Psoas muscle (tissue), 8 donors: ENCODE results near the gene ERCC3. TPM values are rescaled to one million over a fixed set of nuclear protein-coding genes. Genes with fewer than 3 reads are reported as not detected.
"Not testable (repeated sequence)": the region's sequence is repeated elsewhere in the genome, so short reads cannot be mapped to it uniquely, and the experiment has no call there.

Experiments
- ATAC-seq, 4 donors: fragments of 200-7000 bp; cut with Tn5 transposase; one replicate each; pipeline ENCODE4 v1.9.1; 2020; ENCODE audit warnings: moderate library complexity in 3 of 4, mild to moderate bottlenecking in 2 of 4
- DNase-seq, 2 donors: peaks; one replicate each; pipeline ENCODE4 v3.0.0-alpha.2; 2020
- H3K27ac ChIP-seq: fragments of 200-600 bp; one replicate; pipeline ENCODE4 v1.8.0; 2022
- H3K27me3 ChIP-seq, 3 donors: fragments of 200-600 bp in 1 of 3; one replicate each; pipeline versions ENCODE4 v1.6.1 to v1.8.0; 2013 to 2022; ENCODE audit warnings: low read length in 2 of 3, mild to moderate bottlenecking in 2 of 3, moderate library complexity in 1 of 3; ENCODE audit not compliant: insufficient read depth in 3 of 3
- H3K36me3 ChIP-seq, 2 donors: fragments of 200-600 bp in 1 of 2; one replicate each; pipeline versions ENCODE4 v1.6.1 to v1.8.0; 2013 to 2022; ENCODE audit warnings: low read depth in 1 of 2, mild to moderate bottlenecking in 1 of 2, moderate library complexity in 1 of 2; ENCODE audit not compliant: insufficient read depth in 1 of 2
- H3K4me1 ChIP-seq: fragments of 200-600 bp; one replicate; pipeline ENCODE4 v1.8.0; 2022
- H3K4me3 ChIP-seq: fragments of 200-600 bp; one replicate; pipeline ENCODE4 v1.8.0; 2022; ENCODE audit warnings: mild to moderate bottlenecking
- H3K9me3 ChIP-seq: fragments of 200-600 bp; one replicate; pipeline ENCODE4 v1.8.0; 2022
- WGBS, 3 donors: extraction: QIAGEN DNeasy Blood & Tissue Kit; methylation state at CpG; one replicate each; pipeline versions ENCODE4 v1.1.6 to v1.1.7; 2013; 5-methylcytosine and 5-hydroxymethylcytosine counted together
- intact Hi-C, 2 donors: fragments of 100-400 bp; cut with DNase I; formaldehyde crosslinking; loops; one replicate each; pipeline versions ENCODE4 v1.11.0 to v1.14.2; 2022
- polyA plus RNA-seq, 3 donors: library from polyadenylated mRNA; stranded (reverse); fragments of 200-250 nt; gene quantifications; one replicate each; pipeline ENCODE4 v1.2.3, GENCODE V29; 2013
- total RNA-seq, 4 donors: library from RNA; stranded (reverse); fragmentation: NEBNext Ultra II Directional in 2 of 4; extraction: Animal tissue kit (Norgen Biotek cat#: 25700) in 2 of 4; gene quantifications; one replicate each; pipeline versions ENCODE4 v1.2.1 to v1.2.4, GENCODE V29; 2021 to 2023
- TF ChIP-seq, protein P1 (sequence below): fragments of 200-600 bp; IDR thresholded peaks from one replicate; pipeline ENCODE4 v1.8.0; 2022; ENCODE audit warnings: antibody characterized with exemption
- donor health status: healthy with polysubstance abuse.
- donor health status: DM: no; HTN: no; CAD: no; lungs with moderate emphysema.
- donor health status: Bipolar disorder and iron deficiency.
- donor health status: healthy.
- donor health status: DM: yes; HTN: yes; CAD: no.
- donor health status: DM: no; HTN: no; CAD: no.
- donor health status: DM: no; HTN: no; CAD: no.
- donor health status: DM: yes; HTN: yes; CAD: no.

ERCC3 gene
- total and polyA plus RNA-seq, 7 donors: 22.2 to 54.9 (median 28.2) TPM

DNA sequence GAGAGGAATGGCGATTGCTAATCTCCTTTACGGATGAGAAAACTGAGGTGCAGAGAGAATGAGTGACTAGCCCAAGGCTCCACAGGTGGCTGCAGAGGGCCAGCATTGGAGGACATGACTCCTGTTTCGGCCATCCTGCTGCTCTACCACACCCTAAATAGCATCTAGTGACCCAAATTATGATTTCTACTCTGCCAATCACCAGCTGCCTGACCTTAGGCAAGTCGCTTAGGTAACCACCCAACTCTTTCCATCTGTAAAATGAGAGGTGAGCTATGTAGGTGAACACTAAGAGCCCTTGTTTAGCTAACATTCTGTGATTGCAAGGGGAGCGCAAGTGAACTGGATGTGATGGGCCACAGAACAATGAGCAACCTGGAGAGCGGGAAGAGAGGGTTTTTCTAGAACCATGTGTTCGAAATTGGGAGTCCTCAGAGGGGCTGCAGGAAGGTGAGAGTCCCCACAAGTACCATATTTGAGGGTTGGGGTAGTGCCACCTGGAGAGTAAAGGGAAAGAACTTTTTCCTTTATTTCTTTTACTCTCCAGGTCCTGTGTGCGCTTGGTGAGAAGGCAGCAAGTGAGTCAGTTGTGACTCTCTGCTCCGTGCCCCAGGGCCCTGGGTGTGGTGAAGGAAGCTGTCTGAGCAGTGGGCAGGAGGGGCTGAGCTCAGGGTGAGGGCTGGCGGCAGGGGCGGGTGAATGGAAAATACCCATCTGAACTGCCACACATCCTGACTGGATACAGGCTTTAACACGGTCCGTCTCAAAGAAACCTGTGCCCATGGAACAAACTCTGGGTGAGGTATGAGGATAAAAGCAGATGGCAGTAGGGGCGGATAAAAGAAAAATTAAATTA, 76.2 kb downstream of the ERCC3 start:
- peaks cover 8% of the 10 kb centered on the region for H3K4me1 ChIP-seq
- H3K27ac ChIP-seq: no peak overlapping the region
- TF ChIP-seq, protein P1, sequence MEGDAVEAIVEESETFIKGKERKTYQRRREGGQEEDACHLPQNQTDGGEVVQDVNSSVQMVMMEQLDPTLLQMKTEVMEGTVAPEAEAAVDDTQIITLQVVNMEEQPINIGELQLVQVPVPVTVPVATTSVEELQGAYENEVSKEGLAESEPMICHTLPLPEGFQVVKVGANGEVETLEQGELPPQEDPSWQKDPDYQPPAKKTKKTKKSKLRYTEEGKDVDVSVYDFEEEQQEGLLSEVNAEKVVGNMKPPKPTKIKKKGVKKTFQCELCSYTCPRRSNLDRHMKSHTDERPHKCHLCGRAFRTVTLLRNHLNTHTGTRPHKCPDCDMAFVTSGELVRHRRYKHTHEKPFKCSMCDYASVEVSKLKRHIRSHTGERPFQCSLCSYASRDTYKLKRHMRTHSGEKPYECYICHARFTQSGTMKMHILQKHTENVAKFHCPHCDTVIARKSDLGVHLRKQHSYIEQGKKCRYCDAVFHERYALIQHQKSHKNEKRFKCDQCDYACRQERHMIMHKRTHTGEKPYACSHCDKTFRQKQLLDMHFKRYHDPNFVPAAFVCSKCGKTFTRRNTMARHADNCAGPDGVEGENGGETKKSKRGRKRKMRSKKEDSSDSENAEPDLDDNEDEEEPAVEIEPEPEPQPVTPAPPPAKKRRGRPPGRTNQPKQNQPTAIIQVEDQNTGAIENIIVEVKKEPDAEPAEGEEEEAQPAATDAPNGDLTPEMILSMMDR: no peak
- peaks cover 9% of the 10 kb centered on the region for H3K9me3 ChIP-seq
- DNase-seq: no peak
- H3K4me3 ChIP-seq: no peak overlapping the region
- H3K27me3 ChIP-seq: peaks cover 0 to 44% (median 9%) of the 10 kb centered on the region in 3 donors
- H3K36me3 ChIP-seq: no peaks in the 10 kb centered on the region
- intact Hi-C loops: loop anchor here in 1 of 2 donors (1.0 kb wide), 1 partner anchor 17 kb away; no protein-coding TSS in a partner anchor
- no peak for ATAC-seq
- WGBS, 3 donors: 84 to 89% (median 86%) methylated on average over 14 of the region's 14 CpGs

DNA sequence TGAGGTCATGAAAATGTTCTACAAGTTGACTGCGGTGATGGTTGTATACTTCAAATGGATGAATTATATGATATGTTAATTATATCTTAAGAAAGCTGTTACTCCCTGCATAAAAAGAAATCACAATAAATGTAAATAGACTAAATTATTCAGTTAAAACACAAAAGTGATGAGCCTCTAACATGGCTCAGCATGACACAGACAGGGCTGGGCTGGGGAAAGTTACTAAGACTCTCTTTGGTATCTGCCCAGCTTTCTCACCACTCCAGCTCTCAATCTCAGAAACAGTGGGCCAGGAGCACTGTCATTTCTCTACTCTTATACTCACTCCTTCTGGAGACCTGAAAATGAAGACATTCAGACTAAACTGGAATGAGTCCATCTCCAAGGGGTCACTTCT, 77.4 kb downstream of the ERCC3 start:
- no peak overlapping the region for H3K27ac ChIP-seq
- H3K36me3 ChIP-seq: no peaks in the 10 kb centered on the region
- TF ChIP-seq, protein P1: no peak
- H3K27me3 ChIP-seq: peaks cover 0 to 35% (median 9%) of the 10 kb centered on the region in 3 donors
- peaks cover 9% of the 10 kb centered on the region for H3K9me3 ChIP-seq
- intact Hi-C loops: no loop called here
- no peak overlapping the region for H3K4me3 ChIP-seq
- no peak for ATAC-seq
- no peak for DNase-seq
- H3K4me1 ChIP-seq: peaks cover 8% of the 10 kb centered on the region
- WGBS, 3 donors: 96 to 99% (median 97%) methylated on average over 1 of the region's 1 CpG

DNA sequence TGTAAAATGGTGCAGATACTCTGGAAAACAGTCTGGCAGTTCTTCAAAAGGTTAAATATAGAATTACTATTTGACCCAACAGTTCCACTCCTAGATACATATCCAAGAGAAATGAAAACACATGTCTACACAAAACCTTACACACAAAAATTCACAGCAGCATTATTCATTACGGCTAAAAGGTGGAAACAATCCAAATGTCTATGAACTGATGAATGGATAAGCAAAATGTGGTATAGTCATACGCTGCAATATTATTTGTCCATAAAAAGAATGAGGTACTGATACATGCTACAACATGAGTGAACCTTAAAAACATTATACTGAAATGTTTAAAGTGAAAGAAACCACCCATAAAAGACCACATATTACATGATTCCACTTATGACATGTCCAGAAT, 77.8 kb downstream of the ERCC3 start:
- intact Hi-C loops: no loop called here
- Histone ChIP-seq H3K27ac (no peak overlapping the region), H3K9me3 (peaks cover 9% of the 10 kb centered on the region), H3K27me3 (peaks cover 0 to 33% (median 9%) of the 10 kb centered on the region in 3 donors), H3K4me3 (no peak overlapping the region), H3K4me1 (peaks cover 8% of the 10 kb centered on the region), H3K36me3 (no peaks in the 10 kb centered on the region)
- 82 to 86% (median 83%) methylated on average over 2 of the region's 2 CpGs for WGBS, 3 donors
- TF ChIP-seq, protein P1: no peak
- DNase-seq (no peak), ATAC-seq (no peak)

DNA sequence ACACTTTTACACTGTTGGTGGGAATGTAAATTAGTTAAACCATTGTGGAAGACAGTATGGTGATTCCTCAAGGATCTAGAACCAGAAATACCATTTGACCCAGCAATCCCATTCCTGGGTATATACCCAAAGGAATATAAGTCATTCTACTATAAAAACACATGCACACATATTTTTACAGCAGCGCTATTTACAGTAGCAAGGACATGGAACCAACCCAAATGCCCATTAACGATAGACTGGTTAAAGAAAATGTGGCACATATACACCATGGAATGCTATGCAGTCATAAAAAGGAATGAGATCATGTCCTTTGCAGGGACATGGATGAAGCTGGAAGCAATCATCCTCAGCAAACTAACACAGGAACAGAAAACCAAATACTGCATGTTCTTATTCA, 79.7 kb downstream of the ERCC3 start:
- peaks cover 0 to 17% (median 3%) of the 10 kb centered on the region in 3 donors for H3K27me3 ChIP-seq

DNA sequence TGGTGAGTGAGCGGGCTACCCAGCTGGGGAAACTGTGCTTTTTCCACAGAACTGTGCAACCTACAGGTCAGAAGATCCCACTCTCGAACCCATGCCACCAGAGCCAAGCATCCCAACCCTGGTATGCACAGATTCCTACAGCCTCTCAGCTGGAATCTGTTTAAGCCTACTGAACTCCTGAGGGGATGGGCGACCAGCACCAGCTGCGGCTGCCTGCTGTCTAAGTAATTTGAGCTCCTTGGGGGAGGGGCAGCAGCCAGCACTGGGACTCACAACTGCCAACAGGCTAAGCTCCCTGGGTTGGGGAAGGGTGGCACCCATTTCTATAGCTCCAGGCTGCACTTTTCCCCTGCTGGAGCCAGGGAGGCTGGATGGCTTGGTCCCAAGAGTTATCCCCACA, 85.6 kb downstream of the ERCC3 start:
- DNase-seq (no peak), ATAC-seq (peak in 2 of 4 donors; percentile 36 to 43)
- peaks cover 2% of the 10 kb centered on the region for H3K9me3 ChIP-seq
- H3K4me1 ChIP-seq: no peaks in the 10 kb centered on the region
- no peaks in the 10 kb centered on the region for H3K36me3 ChIP-seq
- TF ChIP-seq, protein P1: no peak
- intact Hi-C loops: no loop called here
- 32 to 47% (median 36%) methylated on average over 4 of the region's 4 CpGs for WGBS, 3 donors
- no peak overlapping the region for H3K27ac ChIP-seq
- H3K27me3 ChIP-seq: no peaks in the 10 kb centered on the region
- H3K4me3 ChIP-seq: no peak overlapping the region

More for the DNA sequence above, 79.7 kb downstream of the ERCC3 start:
- H3K27ac ChIP-seq, H3K36me3 ChIP-seq, intact Hi-C loops, H3K4me3 ChIP-seq, DNase-seq, ATAC-seq, H3K9me3 ChIP-seq, H3K4me1 ChIP-seq: not testable (repeated sequence)
- 72 to 76% (median 74%) methylated on average over 2 of the region's 2 CpGs for WGBS, 3 donors

Other genes starting within 250 kb of the ERCC3 start
- 1,000 to 10,000 TPM; 1,036 to 1,643 (median 1,260) TPM for gene BIN1, start 187.0 kb downstream of the ERCC3 start, total RNA-seq
- gene BIN1, start 187.0 kb downstream of the ERCC3 start, polyA plus RNA-seq: 1,000 to 10,000 TPM in 2 of 3 donors, 100 to 1,000 TPM in 1; 615 to 1,667 (median 1,547) TPM
- under 1 TPM in 3 of 4 donors, not detected in 1; 0.10 to 0.21 (median 0.13) TPM for gene CYP27C1, start 73.8 kb downstream of the ERCC3 start, total RNA-seq
- gene CYP27C1, start 73.8 kb downstream of the ERCC3 start, polyA plus RNA-seq: under 1 TPM; 0.01 to 0.21 (median 0.03) TPM
- 10 to 100 TPM; 25.9 to 37.1 (median 30.9) TPM for gene MAP3K2, start 93.8 kb upstream of the ERCC3 start, total RNA-seq
- 10 to 100 TPM in 1 of 3 donors, 1 to 10 TPM in 2; 4.2 to 11.7 (median 7.2) TPM for gene MAP3K2, start 93.8 kb upstream of the ERCC3 start, polyA plus RNA-seq
- under 1 TPM in 1 of 4 donors, not detected in 3; 0.60 TPM for gene PROC, start 124.3 kb upstream of the ERCC3 start, total RNA-seq
- under 1 TPM in 1 of 3 donors, not detected in 2; 0.05 TPM for gene PROC, start 124.3 kb upstream of the ERCC3 start, polyA plus RNA-seq
- 10 to 100 TPM; 54.2 to 69.0 (median 62.7) TPM for gene IWS1, start 232.3 kb upstream of the ERCC3 start, total RNA-seq
- 10 to 100 TPM; 47.6 to 77.2 (median 59.3) TPM for gene IWS1, start 232.3 kb upstream of the ERCC3 start, polyA plus RNA-seq
- under 1 TPM; 0.28 to 0.55 (median 0.51) TPM for gene MYO7B, start 241.5 kb upstream of the ERCC3 start, total RNA-seq
- under 1 TPM; 0.44 to 0.61 (median 0.47) TPM for gene MYO7B, start 241.5 kb upstream of the ERCC3 start, polyA plus RNA-seq